ENCODE measurements around the gene CHIA. TPM values are rescaled to one million over a fixed set of nuclear protein-coding genes. Genes with fewer than 3 reads are reported as not detected.

The CHIA gene
- total RNA-seq: not detected

DNA sequence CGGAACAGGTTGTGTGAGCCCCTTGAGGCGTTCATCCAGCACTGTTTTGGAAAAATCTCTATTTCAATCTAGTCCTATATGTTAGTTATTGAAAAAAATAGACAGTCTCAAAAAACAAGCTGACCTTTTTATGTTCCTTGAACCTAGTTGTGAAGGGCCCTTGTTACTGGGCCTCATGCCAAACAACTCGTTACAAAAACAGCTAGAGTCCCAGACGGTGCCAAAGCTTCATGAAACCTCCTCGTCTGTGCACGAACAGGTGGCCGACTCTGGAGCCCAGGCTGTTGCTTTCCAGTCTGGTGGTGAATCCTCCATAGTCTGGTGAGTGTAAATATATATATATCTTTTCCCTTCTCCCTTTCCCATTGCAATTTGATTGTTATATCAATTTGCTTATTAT, at the start of gene CHIA:
Gene CHIA (plus strand): TSS at position 222 of the 400 bp plus-strand sequence. CDS start 19,617 bp downstream, outside the sequence.
- no peaks in the 10 kb centered on the region for H3K36me3 ChIP-seq
- TF ChIP-seq, protein P1, sequence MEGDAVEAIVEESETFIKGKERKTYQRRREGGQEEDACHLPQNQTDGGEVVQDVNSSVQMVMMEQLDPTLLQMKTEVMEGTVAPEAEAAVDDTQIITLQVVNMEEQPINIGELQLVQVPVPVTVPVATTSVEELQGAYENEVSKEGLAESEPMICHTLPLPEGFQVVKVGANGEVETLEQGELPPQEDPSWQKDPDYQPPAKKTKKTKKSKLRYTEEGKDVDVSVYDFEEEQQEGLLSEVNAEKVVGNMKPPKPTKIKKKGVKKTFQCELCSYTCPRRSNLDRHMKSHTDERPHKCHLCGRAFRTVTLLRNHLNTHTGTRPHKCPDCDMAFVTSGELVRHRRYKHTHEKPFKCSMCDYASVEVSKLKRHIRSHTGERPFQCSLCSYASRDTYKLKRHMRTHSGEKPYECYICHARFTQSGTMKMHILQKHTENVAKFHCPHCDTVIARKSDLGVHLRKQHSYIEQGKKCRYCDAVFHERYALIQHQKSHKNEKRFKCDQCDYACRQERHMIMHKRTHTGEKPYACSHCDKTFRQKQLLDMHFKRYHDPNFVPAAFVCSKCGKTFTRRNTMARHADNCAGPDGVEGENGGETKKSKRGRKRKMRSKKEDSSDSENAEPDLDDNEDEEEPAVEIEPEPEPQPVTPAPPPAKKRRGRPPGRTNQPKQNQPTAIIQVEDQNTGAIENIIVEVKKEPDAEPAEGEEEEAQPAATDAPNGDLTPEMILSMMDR (IDR thresholded peaks at IDR 0.05): no peak
- no peak within 1 kb of the TSS for H3K27ac ChIP-seq
- no peaks in the 10 kb centered on the region for H3K4me1 ChIP-seq
- H3K9me3 ChIP-seq: no peaks in the 10 kb centered on the region
- no peak for DNase-seq (ENCODE audit: low spot score)
- no peaks in the 10 kb centered on the region for H3K27me3 ChIP-seq
- H3K4me3 ChIP-seq: no peak within 1 kb of the TSS

DNA sequence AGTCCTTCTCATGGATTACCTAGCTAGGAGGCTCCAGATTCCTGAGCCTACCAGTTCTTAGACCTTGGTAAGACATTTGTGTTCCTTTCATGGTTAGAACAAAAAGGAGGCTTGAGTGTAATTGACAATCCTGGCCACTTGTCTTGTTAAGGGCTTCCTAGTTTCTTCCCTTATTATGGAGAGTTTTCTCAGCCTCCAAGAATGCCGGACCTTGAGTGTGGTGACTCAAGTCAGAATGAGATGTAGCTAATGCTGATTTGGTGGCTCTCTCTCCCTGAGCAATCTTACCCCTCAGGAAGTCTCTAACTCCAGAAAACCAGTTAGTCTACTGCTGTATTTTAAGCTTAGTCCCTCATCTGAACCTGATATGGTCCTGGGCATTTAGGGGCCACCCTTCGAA, 48.9 kb upstream of the CHIA start:
- no peak overlapping the region for H3K4me3 ChIP-seq
- TF ChIP-seq, protein P1 (IDR thresholded peaks at IDR 0.05): no peak

DNA sequence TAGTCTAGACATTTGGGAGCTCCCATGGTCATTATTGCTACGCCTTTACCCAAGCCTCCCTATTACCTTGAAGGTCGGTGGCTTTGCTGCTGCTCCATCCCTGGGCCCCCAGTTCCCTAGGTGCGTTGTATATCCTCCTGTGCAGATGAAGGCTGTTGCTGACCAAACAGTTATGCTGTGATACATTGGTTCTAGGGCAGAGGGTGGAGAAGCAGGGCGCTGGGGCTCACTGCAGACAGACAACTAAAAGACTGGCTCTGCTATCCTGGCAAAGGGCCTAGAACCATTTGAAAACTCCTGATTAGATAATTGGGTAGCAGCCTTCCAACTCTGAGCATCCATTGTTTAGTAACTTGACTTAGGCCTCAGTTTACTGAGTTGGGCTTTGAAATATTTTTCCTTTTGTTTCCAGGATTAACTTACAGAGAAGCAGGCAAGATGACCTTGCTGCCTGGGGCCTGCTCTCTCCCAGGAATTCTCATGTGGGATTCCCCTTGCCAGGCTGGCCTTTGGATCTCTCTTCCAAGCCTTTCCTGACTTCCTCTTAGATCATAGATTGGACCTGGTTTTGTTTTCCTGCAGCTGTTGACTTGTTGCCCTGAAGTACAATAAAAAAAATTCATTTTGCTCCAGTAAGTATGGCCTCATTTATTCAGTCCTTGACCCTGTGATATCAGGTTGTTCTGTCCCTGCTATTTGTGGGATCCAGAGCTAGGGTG, 47.7 kb upstream of the CHIA start:
- Histone ChIP-seq H3K27me3 (no peaks in the 10 kb centered on the region), H3K4me3 (no peak overlapping the region), H3K36me3 (no peaks in the 10 kb centered on the region), H3K27ac (peak overlapping the region in 1 of 2 donors; percentile 3), H3K4me1 (peaks cover 0 to 12% of the 10 kb centered on the region in 2 donors), H3K9me3 (no peaks in the 10 kb centered on the region)
- TF ChIP-seq, protein P1 (IDR thresholded peaks at IDR 0.05): no peak
- no peak for DNase-seq (ENCODE audit: low spot score)

More for the DNA sequence above, 48.9 kb upstream of the CHIA start:
- DNase-seq (ENCODE audit: low spot score): no peak
- H3K4me1 ChIP-seq: peaks cover 0 to 12% of the 10 kb centered on the region in 2 donors
- H3K27me3 ChIP-seq: no peaks in the 10 kb centered on the region
- no peaks in the 10 kb centered on the region for H3K9me3 ChIP-seq
- H3K27ac ChIP-seq: no peak overlapping the region
- no peaks in the 10 kb centered on the region for H3K36me3 ChIP-seq

DNA sequence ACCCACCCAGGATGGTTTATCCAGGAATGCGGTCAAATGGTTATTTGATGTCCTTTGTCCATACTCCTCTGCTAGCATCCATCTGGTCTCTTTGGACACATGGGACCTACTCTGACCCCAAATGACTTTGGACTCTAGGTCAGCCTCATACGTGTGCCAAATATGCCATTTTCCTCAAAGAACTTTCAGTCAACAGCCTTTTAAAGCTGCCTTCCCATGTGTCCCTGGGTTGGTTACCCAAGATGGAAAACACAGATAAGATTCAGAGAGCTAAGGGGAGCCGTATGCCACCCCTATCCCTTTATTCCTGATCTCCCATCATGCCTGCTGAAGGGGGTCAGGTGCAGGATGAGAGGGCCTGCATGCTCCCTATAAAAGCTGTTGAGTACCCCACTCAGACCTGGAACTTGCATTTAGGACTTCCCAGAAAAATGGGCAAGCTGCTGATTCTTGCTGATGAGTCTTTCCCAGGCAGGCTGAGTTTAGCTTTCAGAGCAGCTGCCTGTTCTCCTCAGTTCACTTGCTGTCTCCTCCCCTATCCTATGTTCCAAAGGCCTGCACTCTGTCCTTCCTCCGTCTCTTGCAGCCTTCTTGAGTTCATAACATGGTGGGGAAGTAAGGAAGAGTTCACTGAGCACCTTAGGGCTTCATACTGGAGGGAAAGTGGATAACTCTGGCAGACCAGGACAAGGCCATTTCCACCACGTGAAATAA, 43.4 kb upstream of the CHIA start:
- H3K4me1 ChIP-seq: peaks cover 0 to 10% of the 10 kb centered on the region in 2 donors
- no peaks in the 10 kb centered on the region for H3K27me3 ChIP-seq
- H3K36me3 ChIP-seq: no peaks in the 10 kb centered on the region
- no peaks in the 10 kb centered on the region for H3K9me3 ChIP-seq
- H3K27ac ChIP-seq: no peak overlapping the region
- H3K4me3 ChIP-seq: no peak overlapping the region
- DNase-seq (ENCODE audit: low spot score): no peak
- TF ChIP-seq, protein P1 (IDR thresholded peaks at IDR 0.05): no peak

DNA sequence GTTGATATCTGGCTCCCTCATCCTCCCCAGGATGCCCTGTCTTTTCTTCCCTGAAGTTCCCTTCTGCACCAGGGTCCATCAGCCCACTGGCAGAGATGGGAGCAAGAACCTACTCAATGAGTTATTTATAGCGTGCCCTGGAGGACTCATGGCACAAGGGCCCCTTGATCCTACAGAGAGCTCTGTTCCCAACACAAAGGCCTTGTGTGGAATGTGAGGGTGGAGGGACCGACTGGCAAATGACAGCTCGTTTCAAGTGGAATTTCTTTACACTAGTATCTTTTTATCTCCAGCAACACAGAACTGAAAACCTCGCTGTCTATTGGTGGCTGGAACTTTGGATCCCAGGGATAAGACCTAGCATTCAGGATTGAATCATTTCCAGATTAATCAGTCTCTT, 40.7 kb upstream of the CHIA start:
- H3K4me1 ChIP-seq: no peaks in the 10 kb centered on the region
- no peaks in the 10 kb centered on the region for H3K9me3 ChIP-seq
- DNase-seq (ENCODE audit: low spot score): no peak
- no peaks in the 10 kb centered on the region for H3K27me3 ChIP-seq
- TF ChIP-seq, protein P1 (IDR thresholded peaks at IDR 0.05): no peak
- H3K27ac ChIP-seq: no peak overlapping the region
- no peak overlapping the region for H3K4me3 ChIP-seq
- H3K36me3 ChIP-seq: no peaks in the 10 kb centered on the region

All from right atrium auricular region (tissue), 2 donors.